ENCODE measurements around the gene MBLAC1.

The MBLAC1 gene

DNA sequence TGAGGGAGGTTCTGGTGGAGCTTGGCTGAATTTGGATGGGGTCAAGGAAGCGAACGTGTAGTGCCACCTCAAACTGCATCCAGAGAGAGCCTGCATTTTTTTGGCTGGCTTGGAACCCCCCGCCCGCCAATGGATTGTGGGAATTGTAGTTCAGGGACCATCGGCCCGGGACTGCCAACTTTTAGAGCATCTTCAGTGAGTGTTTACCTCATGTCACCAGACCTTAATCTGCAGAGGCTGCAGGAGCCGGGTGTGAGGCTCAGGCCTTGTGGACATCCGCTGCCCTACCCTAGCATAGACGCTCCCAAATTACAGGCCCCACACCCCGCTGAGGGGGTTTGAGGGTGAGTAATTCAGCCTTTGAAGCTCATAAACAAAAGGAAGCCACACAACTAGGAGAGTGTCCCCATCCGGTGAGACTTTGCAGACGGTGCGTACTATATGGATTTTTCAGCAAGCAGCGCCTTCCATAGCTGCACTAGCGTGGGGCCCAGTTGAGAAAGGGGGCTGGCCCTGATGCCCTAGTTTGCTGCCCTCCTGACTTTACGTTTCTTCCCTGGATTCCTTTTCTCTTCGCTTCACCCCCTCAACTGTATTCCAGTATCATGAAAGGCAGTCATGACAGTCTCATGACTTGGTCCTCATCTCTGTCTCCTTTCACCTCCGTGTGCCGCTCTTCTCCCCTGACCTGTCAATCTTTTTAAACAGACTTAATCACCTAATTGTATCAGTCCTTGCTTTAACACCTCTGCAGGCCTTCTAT is 6.6 kb upstream of the MBLAC1 start:
- Histone ChIP-seq H3K36me3 (peaks cover 0 to 31% (median 4%) of the 10 kb centered on the region in 3 donors), H3K27ac (peak overlapping the region; percentile 83 to 84), H3K27me3 (no peaks in the 10 kb centered on the region), H3K9me3 (no peaks in the 10 kb centered on the region), H3K4me3 (peak overlapping the region; percentile 67 to 72), H3K4me1 (peaks cover 0 to 27% (median 16%) of the 10 kb centered on the region in 4 donors)
- TF ChIP-seq, protein P1, sequence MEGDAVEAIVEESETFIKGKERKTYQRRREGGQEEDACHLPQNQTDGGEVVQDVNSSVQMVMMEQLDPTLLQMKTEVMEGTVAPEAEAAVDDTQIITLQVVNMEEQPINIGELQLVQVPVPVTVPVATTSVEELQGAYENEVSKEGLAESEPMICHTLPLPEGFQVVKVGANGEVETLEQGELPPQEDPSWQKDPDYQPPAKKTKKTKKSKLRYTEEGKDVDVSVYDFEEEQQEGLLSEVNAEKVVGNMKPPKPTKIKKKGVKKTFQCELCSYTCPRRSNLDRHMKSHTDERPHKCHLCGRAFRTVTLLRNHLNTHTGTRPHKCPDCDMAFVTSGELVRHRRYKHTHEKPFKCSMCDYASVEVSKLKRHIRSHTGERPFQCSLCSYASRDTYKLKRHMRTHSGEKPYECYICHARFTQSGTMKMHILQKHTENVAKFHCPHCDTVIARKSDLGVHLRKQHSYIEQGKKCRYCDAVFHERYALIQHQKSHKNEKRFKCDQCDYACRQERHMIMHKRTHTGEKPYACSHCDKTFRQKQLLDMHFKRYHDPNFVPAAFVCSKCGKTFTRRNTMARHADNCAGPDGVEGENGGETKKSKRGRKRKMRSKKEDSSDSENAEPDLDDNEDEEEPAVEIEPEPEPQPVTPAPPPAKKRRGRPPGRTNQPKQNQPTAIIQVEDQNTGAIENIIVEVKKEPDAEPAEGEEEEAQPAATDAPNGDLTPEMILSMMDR (IDR thresholded peaks at IDR 0.05): no peak
- peak; percentile 78 to 83 for DNase-seq
- intact Hi-C loops (cut with DNase I; ENCODE audit: low total_unique reads): no loop called here

DNA sequence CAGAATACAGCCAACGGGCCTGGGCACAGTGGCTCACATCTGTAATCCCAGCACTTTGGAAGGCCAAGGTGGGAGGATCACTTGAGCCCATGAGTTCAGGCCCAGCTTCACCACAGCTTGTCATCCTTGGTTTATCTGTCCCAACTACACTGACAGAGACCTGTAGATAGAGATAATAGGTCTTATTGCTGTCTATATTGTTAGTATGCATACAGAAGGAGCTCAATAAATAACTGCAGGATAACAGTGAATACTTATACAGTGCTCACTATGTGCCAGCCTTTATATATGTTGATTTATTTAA is 6.1 kb upstream of the MBLAC1 start:
- H3K36me3 ChIP-seq: peaks cover 0 to 27% (median 4%) of the 10 kb centered on the region in 3 donors
- H3K9me3 ChIP-seq: no peaks in the 10 kb centered on the region
- H3K27ac ChIP-seq: peak overlapping the region; percentile 83 to 84
- peaks cover 0 to 30% (median 17%) of the 10 kb centered on the region in 4 donors for H3K4me1 ChIP-seq
- no peak for DNase-seq
- TF ChIP-seq, protein P1 (IDR thresholded peaks at IDR 0.05): no peak
- intact Hi-C loops (cut with DNase I; ENCODE audit: low total_unique reads): no loop called here
- no peaks in the 10 kb centered on the region for H3K27me3 ChIP-seq
- peak overlapping the region; percentile 67 to 72 for H3K4me3 ChIP-seq

DNA sequence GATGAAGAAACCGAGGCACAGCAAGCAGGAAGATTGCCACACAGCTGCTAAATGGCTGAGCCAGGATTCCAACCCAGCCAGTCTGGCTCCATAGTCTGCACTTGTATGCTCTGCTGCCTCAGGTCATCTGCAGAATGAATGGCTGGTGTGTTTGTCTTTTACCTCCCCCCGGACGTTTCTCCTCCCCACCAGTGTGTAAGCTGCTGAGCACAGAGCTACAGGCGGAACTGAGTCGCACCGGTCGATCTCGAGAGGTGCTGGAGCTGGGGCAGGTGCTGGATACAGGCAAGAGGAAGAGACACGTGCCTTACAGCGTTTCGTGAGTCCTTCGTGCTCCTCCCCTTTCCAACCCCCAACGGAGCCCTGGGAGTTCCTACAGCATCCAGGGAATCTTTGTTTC is 4.7 kb upstream of the MBLAC1 start:
- H3K27me3 ChIP-seq: no peaks in the 10 kb centered on the region
- no peak for DNase-seq

DNA sequence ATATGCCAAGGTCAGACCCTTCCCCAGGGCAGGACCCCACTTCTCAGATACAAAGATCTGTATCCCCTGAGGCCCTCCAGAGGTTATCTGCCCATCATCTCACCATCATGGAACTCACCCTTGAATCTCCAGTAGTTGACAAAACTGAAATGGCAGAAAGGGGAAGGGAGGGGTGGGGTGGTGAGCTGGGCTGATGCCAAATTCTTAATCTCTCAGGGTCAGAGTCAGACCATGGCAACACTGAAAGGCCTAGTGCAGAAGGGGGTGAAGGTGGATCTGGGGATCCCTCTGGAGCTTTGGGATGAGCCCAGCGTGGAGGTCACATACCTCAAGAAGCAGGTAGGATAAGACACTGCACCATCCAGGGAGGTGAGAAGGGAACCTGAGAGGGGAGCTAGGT is 4.2 kb upstream of the MBLAC1 start:
- H3K4me3 ChIP-seq: no peak overlapping the region

More for the DNA sequence above, 4.7 kb upstream of the MBLAC1 start:
- no peak overlapping the region for H3K27ac ChIP-seq
- H3K36me3 ChIP-seq: peaks cover 0 to 27% (median 4%) of the 10 kb centered on the region in 3 donors
- no peak overlapping the region for H3K4me3 ChIP-seq
- intact Hi-C loops (cut with DNase I; ENCODE audit: low total_unique reads): no loop called here
- TF ChIP-seq, protein P1 (IDR thresholded peaks at IDR 0.05): no peak
- H3K4me1 ChIP-seq: peaks cover 0 to 39% (median 21%) of the 10 kb centered on the region in 4 donors
- H3K9me3 ChIP-seq: no peaks in the 10 kb centered on the region

DNA sequence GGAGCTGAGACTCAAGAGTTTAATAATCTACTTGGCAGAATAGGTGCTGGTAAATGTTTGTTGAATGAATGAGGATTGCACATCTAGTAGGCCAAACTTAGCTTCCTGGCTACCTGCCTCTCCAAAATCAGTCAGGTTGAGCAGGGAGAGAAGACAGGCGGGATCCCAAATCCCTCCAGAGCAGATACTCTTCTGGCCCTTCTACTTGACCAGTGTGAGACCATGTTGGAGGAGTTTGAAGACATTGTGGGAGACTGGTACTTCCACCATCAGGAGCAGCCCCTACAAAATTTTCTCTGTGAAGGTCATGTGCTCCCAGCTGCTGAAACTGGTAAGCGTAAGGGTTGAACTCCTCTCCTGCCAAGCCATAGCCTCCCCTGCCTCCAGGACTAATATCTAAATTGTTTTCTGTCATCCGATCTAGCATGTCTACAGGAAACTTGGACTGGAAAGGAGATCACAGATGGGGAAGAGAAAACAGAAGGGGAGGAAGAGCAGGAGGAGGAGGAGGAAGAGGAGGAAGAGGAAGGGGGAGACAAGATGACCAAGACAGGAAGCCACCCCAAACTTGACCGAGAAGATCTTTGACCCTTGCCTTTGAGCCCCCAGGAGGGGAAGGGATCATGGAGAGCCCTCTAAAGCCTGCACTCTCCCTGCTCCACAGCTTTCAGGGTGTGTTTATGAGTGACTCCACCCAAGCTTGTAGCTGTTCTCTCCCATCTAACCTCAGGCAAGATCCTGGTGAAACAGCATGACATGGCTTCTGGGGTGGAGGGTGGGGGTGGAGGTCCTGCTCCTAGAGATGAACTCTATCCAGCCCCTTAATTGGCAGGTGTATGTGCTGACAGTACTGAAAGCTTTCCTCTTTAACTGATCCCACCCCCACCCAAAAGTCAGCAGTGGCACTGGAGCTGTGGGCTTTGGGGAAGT is 2.2 kb upstream of the MBLAC1 start:
- H3K4me1 ChIP-seq: peaks cover 0 to 37% (median 18%) of the 10 kb centered on the region in 4 donors
- peaks cover 0 to 27% (median 4%) of the 10 kb centered on the region in 3 donors for H3K36me3 ChIP-seq
- no peak overlapping the region for H3K4me3 ChIP-seq
- intact Hi-C loops (cut with DNase I; ENCODE audit: low total_unique reads): no loop called here
- H3K9me3 ChIP-seq: no peaks in the 10 kb centered on the region
- no peaks in the 10 kb centered on the region for H3K27me3 ChIP-seq
- DNase-seq: no peak
- H3K27ac ChIP-seq: no peak overlapping the region
- TF ChIP-seq, protein P1 (IDR thresholded peaks at IDR 0.05): no peak

More for the DNA sequence above, 4.2 kb upstream of the MBLAC1 start:
- no peaks in the 10 kb centered on the region for H3K9me3 ChIP-seq
- intact Hi-C loops (cut with DNase I; ENCODE audit: low total_unique reads): no loop called here
- peaks cover 0 to 27% (median 4%) of the 10 kb centered on the region in 3 donors for H3K36me3 ChIP-seq
- peaks cover 0 to 40% (median 21%) of the 10 kb centered on the region in 4 donors for H3K4me1 ChIP-seq
- H3K27ac ChIP-seq: no peak overlapping the region
- DNase-seq: no peak
- no peaks in the 10 kb centered on the region for H3K27me3 ChIP-seq
- TF ChIP-seq, protein P1 (IDR thresholded peaks at IDR 0.05): no peak
